SK-N-SH (cell line): ENCODE measurements around the gene CAGE1. TPM values are rescaled to one million over a fixed set of nuclear protein-coding genes. Genes with fewer than 3 reads are reported as not detected.

Source experiments
- CTCF ChIA-PET: fragments of 300-600, 350-600 bp; formaldehyde crosslinking; extraction: SDS; loops from one replicate; lab custom pipeline; 2021; lab: Yijun Ruan, JAX
- POLR2A ChIA-PET: fragments of 350-600 bp; sonication (Branson Sonifier 250); formaldehyde crosslinking; extraction: SDS; loops from one replicate; lab custom pipeline; 2020; ENCODE audit warnings: antibody characterized with exemption, inconsistent platforms; lab: Yijun Ruan, JAX
- DNase-seq: peaks from one replicate; pipeline ENCODE4 v3.0.0; 2012
- H2AFZ ChIP-seq: fragments of 200-600 bp; sonication (generic); 2 replicates; pipeline ENCODE4 v1.8.1; 2016; ENCODE audit warnings: antibody characterized with exemption, mild to moderate bottlenecking, low read depth
- H3F3A ChIP-seq: fragments of 200-600 bp; sonication (generic); replicated peaks from 2 replicates; pipeline ENCODE3; 2016; ENCODE audit warnings: antibody characterized with exemption, mild to moderate bottlenecking; ENCODE audit not compliant: insufficient read depth
- H3K27ac ChIP-seq, 2 experiments: fragments of 200-500 bp in 1 of 2; fragments of 200-600 bp in 1 of 2; sonication (Bioruptor generic) in 1 of 2; sonication (generic), shearing (Covaris generic) in 1 of 2; 2 replicates each; pipeline versions ENCODE4 v1.5.1 to v1.6.1; 2014 to 2016; ENCODE audit warnings: low read depth in 2 of 2, inconsistent platforms in 1 of 2, low read length in 1 of 2, mild to moderate bottlenecking in 1 of 2, mixed read lengths in 1 of 2
- H3K27me3 ChIP-seq: fragments of 200-600 bp; sonication (generic), shearing (Covaris generic); 2 replicates; pipeline ENCODE4 v1.6.1; 2016; ENCODE audit warnings: mixed run types; ENCODE audit not compliant: insufficient read depth
- H3K36me3 ChIP-seq, 2 experiments: fragments of 200-500 bp in 1 of 2; fragments of 200-600 bp in 1 of 2; sonication (Bioruptor generic) in 1 of 2; sonication (generic) in 1 of 2; replicated peaks in 1 of 2; 2 replicates each; pipeline versions ENCODE3 to v1.5.1; 2014 to 2016; ENCODE audit warnings: low read length in 1 of 2, mild to moderate bottlenecking in 1 of 2; ENCODE audit not compliant: insufficient read depth in 2 of 2, control insufficient read depth in 1 of 2
- H3K4me1 ChIP-seq, 2 experiments: fragments of 200-500 bp in 1 of 2; fragments of 200-600 bp in 1 of 2; sonication (Bioruptor generic) in 1 of 2; sonication (generic), shearing (Covaris generic) in 1 of 2; 2 replicates each; pipeline versions ENCODE4 v1.5.1 to v1.6.1; 2014 to 2016; ENCODE audit warnings: low read depth in 1 of 2, low read length in 1 of 2, mixed run types in 1 of 2; ENCODE audit not compliant: insufficient read depth in 2 of 2, control insufficient read depth in 1 of 2
- H3K4me2 ChIP-seq: fragments of 200-600 bp; sonication (generic), shearing (Covaris generic); 2 replicates; pipeline ENCODE4 v1.6.1; 2017; ENCODE audit warnings: mixed run types
- H3K4me3 ChIP-seq, 2 experiments: fragments of 200-500 bp in 1 of 2; fragments of 200-600 bp in 1 of 2; sonication (Bioruptor generic) in 1 of 2; sonication (generic), shearing (Covaris generic) in 1 of 2; 2 replicates each; pipeline versions ENCODE4 v1.5.1 to v1.8.1; 2014 to 2016; ENCODE audit warnings: low read depth in 2 of 2, inconsistent platforms in 1 of 2, low read length in 1 of 2, mild to moderate bottlenecking in 1 of 2, mixed read lengths in 1 of 2, moderate library complexity in 1 of 2
- H3K79me2 ChIP-seq: fragments of 200-600 bp; sonication (generic); 2 replicates; pipeline ENCODE4 v1.8.1; 2017; ENCODE audit warnings: mild to moderate bottlenecking; ENCODE audit not compliant: insufficient read depth
- H3K9ac ChIP-seq: fragments of 200-600 bp; sonication (generic); 2 replicates; pipeline ENCODE4 v1.6.1; 2017; ENCODE audit warnings: mixed run types
- H3K9me2 ChIP-seq: fragments of 200-600 bp; sonication (generic); 2 replicates; pipeline ENCODE4 v1.6.1; 2017; ENCODE audit warnings: mixed run types
- H3K9me3 ChIP-seq: fragments of 200-600 bp; sonication (generic); 2 replicates; pipeline ENCODE4 v1.6.1; 2017; ENCODE audit warnings: mixed run types, mild to moderate bottlenecking, moderate library complexity
- H4K20me1 ChIP-seq: fragments of 200-600 bp; sonication (generic); 2 replicates; pipeline ENCODE4 v1.6.1; 2017; ENCODE audit warnings: mild to moderate bottlenecking, mixed run types; ENCODE audit not compliant: insufficient read depth
- CHD2 ChIP-seq: fragments of 150-350 bp; IDR thresholded peaks from 2 replicates; pipeline ENCODE4 v1.6.1; 2018; ENCODE audit warnings: low read length; ENCODE audit not compliant: partially characterized antibody
- EZH2phosphoT487 ChIP-seq: fragments of 200-600 bp; sonication (generic); IDR thresholded peaks from 2 replicates; pipeline ENCODE4 v1.6.1; 2017; ENCODE audit warnings: low read depth, mixed run types, mild to moderate bottlenecking, antibody characterized with exemption, moderate library complexity, borderline replicate concordance
- FOSL2 ChIP-seq: IDR thresholded peaks from 2 replicates; pipeline ENCODE4 v1.4.0; 2012; ENCODE audit warnings: low read depth, mild to moderate bottlenecking, moderate library complexity, borderline replicate concordance
- FOXJ3 ChIP-seq: sonication (generic); formaldehyde crosslinking; IDR thresholded peaks from 2 replicates; pipeline ENCODE4 v1.5.1; 2020; ENCODE audit warnings: mild to moderate bottlenecking, missing genetic modification reagents
- GABPA ChIP-seq: IDR thresholded peaks from 2 replicates; pipeline ENCODE4 v1.4.0; 2012; ENCODE audit warnings: low read depth, mild to moderate bottlenecking
- GATA2 ChIP-seq: sonication (generic); formaldehyde crosslinking; IDR thresholded peaks from 2 replicates; pipeline ENCODE4 v1.5.0; 2020; ENCODE audit warnings: mild to moderate bottlenecking, missing genetic modification reagents
- JUND ChIP-seq: IDR thresholded peaks from 2 replicates; pipeline ENCODE4 v1.4.0; 2012
- MXI1 ChIP-seq: IDR thresholded peaks from 2 replicates; pipeline ENCODE4 v1.6.1; 2012; ENCODE audit warnings: mild to moderate bottlenecking, low read depth, low read length, improper control_type of control experiment
- NFIC ChIP-seq: IDR thresholded peaks from 2 replicates; pipeline ENCODE4 v1.4.0; 2012; ENCODE audit warnings: borderline replicate concordance
- RAD21 ChIP-seq: IDR thresholded peaks from 2 replicates; pipeline ENCODE4 v1.6.1; 2012; ENCODE audit warnings: mild to moderate bottlenecking, low read length
- RFX5 ChIP-seq: IDR thresholded peaks from 2 replicates; pipeline ENCODE4 v1.6.1; 2012; ENCODE audit warnings: mild to moderate bottlenecking, improper control_type of control experiment, low read length
- SIN3A ChIP-seq: IDR thresholded peaks from 2 replicates; pipeline ENCODE4 v1.6.1; 2012; ENCODE audit warnings: low read depth, mild to moderate bottlenecking, low read length, moderate library complexity, borderline replicate concordance
- TAF1 ChIP-seq: IDR thresholded peaks from 2 replicates; pipeline ENCODE4 v1.6.1; 2012; ENCODE audit warnings: low read depth, mild to moderate bottlenecking, low read length, moderate library complexity, borderline replicate concordance
- TEAD4 ChIP-seq: IDR thresholded peaks from 2 replicates; pipeline ENCODE4 v1.4.0; 2012; ENCODE audit warnings: mild to moderate bottlenecking, borderline replicate concordance; ENCODE audit not compliant: insufficient read depth
- WGBS: methylation state at CpG from one replicate; pipeline ENCODE4 v1.1.6; 2017; ENCODE audit warnings: low lambda C conversion rate; 5-methylcytosine and 5-hydroxymethylcytosine counted together
- polyA plus RNA-seq, 3 experiments: library from polyadenylated mRNA; depleted of rRNA; stranded (reverse); fragments of >200 nt; gene quantifications; 2 replicates each; pipeline ENCODE4 v1.2.3, GENCODE V29; 2012
- TF ChIP-seq, protein P1 (sequence below): IDR thresholded peaks from 2 replicates; pipeline ENCODE4 v1.6.1; 2012; ENCODE audit warnings: mild to moderate bottlenecking, low read depth, low read length, moderate library complexity
- TF ChIP-seq, protein P2 (sequence below): fragments of 150-350 bp; IDR thresholded peaks from 2 replicates; pipeline ENCODE4 v1.6.1; 2016; ENCODE audit warnings: mild to moderate bottlenecking, low read depth, low read length
- TF ChIP-seq, protein P3 (sequence below): fragments of 200-600 bp; sonication (generic); IDR thresholded peaks from 2 replicates; pipeline ENCODE4 v1.6.1; 2017; ENCODE audit warnings: antibody characterized with exemption, mild to moderate bottlenecking, moderate library complexity

Gene CAGE1
- polyA plus RNA-seq, 1 of the 3 experiments (the other 2 are of a cell fraction): not detected

DNA sequence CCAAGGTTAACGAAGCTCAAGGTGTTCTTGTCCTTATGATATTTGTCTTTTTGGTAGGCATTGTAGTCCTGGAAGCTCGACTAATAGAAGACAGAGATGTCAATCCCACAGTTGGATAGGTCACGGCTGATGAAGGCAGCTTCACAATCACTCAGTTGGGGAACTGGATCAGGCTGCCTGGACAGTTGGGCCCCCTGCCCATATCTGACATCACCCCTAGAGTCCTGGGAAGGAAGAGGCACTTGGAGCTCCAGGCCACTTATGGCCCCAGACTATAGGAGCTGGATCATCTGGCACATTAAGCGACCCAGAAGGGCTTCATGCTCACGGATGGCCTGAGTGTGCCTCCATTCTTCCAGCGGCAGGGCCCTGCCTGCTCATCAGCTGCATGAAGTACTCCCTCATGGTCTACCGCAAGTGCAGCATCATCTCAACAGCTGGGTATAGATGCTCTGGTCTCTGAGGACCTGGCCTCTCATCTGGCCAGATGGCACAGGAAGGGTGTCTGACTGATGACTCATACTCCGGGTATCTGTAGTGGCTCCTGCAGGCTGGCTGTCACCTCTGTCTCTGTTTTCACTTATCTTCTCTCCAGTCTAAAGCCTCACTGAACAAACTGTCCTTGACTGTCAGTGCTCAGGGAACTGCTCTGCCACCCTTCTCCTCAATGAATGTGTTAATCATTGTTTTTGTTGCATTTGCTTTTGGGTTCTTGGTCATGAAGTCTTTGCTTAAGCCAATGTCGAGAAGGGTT, 47.4 kb downstream of the CAGE1 start:
- POLR2A ChIA-PET: no interaction called here
- CTCF ChIA-PET: interaction anchor here (1.3 kb wide), 1 partner anchor 33 kb away, joined by 3 read pairs; no protein-coding TSS in a partner anchor
- Histone ChIP-seq H3K27me3 (no peaks in the 10 kb centered on the region; the same call in 1 of the 2 replicates), H3K9me2 (no peaks in the 10 kb centered on the region), H3K4me1 (peaks cover 0 to 6% of the 10 kb centered on the region in 2 experiments; a peak in 1 of 4 replicates)
- WGBS: 40% methylated on average over 5 of the region's 9 CpGs
- TF ChIP-seq GATA2 (CRISPR knock-in tag): 0 out of 2 replicates have a peak, but pooled peaks have one; percentile 28
- no peak for TF ChIP-seq TEAD4
- TF ChIP-seq, all 33 proteins: peak for 1
- Histone ChIP-seq H3K27ac (peak overlapping the region in 1 of 2 experiments; percentile 31; a peak in 1 of 4 replicates), H3K9ac (no peak overlapping the region), H3K4me2 (no peak overlapping the region), H2AFZ (no peak overlapping the region), H4K20me1 (no peaks in the 10 kb centered on the region), H3F3A (no peaks in the 10 kb centered on the region), H3K9me3 (no peaks in the 10 kb centered on the region), H3K79me2 (no peaks in the 10 kb centered on the region), H3K4me3 (no peak overlapping the region), H3K36me3 (no peaks in the 10 kb centered on the region)
- DNase-seq: peak; percentile 69

DNA sequence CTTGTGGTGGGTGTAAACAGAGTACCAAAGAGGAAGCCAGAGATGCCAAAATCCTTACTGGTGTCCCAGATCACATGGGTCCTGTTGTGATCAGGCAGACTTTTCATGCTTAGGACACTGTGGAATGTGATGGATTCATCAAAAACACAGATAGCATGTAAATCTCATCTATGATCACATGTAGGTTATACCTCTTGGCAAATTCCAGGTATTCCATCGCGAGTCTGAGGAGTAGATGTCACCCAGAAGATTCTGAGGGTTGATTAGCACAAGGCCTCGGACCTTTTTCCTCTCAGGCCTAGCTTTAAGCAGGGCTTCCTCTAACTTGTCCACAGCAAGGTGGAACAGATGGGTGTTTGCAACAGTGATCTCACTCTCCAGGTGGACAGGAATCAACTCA, 48.3 kb downstream of the CAGE1 start:
- ChIA-PET CTCF (interaction anchor here (1.3 kb wide), 1 partner anchor 34 kb away, joined by 3 read pairs; no protein-coding TSS in a partner anchor), POLR2A (no interaction called here)

More for the DNA sequence above, 48.3 kb downstream of the CAGE1 start:
- Histone ChIP-seq H3K4me1 (peaks cover 0 to 6% of the 10 kb centered on the region in 2 experiments; a peak in 1 of 4 replicates), H3K9ac (no peak overlapping the region), H3K4me3 (no peak overlapping the region), H4K20me1 (no peaks in the 10 kb centered on the region), H2AFZ (no peak overlapping the region), H3F3A (no peaks in the 10 kb centered on the region), H3K9me3 (no peaks in the 10 kb centered on the region), H3K27ac (no peak overlapping the region), H3K36me3 (no peaks in the 10 kb centered on the region), H3K79me2 (no peaks in the 10 kb centered on the region), H3K9me2 (no peaks in the 10 kb centered on the region), H3K27me3 (no peaks in the 10 kb centered on the region; the same call in 1 of the 2 replicates), H3K4me2 (no peak overlapping the region)
- 78% methylated on average over 3 of the region's 3 CpGs for WGBS
- TF ChIP-seq RFX5 (no peak), GABPA (no peak), FOXJ3 (CRISPR knock-in tag) (no peak), FOSL2 (no peak), JUND (no peak), CHD2 (no peak), EZH2phosphoT487 (no peak), TAF1 (no peak), SIN3A (no peak), MXI1 (no peak), NFIC (no peak), GATA2 (CRISPR knock-in tag) (no peak), RAD21 (no peak)
- TF ChIP-seq, protein P1, sequence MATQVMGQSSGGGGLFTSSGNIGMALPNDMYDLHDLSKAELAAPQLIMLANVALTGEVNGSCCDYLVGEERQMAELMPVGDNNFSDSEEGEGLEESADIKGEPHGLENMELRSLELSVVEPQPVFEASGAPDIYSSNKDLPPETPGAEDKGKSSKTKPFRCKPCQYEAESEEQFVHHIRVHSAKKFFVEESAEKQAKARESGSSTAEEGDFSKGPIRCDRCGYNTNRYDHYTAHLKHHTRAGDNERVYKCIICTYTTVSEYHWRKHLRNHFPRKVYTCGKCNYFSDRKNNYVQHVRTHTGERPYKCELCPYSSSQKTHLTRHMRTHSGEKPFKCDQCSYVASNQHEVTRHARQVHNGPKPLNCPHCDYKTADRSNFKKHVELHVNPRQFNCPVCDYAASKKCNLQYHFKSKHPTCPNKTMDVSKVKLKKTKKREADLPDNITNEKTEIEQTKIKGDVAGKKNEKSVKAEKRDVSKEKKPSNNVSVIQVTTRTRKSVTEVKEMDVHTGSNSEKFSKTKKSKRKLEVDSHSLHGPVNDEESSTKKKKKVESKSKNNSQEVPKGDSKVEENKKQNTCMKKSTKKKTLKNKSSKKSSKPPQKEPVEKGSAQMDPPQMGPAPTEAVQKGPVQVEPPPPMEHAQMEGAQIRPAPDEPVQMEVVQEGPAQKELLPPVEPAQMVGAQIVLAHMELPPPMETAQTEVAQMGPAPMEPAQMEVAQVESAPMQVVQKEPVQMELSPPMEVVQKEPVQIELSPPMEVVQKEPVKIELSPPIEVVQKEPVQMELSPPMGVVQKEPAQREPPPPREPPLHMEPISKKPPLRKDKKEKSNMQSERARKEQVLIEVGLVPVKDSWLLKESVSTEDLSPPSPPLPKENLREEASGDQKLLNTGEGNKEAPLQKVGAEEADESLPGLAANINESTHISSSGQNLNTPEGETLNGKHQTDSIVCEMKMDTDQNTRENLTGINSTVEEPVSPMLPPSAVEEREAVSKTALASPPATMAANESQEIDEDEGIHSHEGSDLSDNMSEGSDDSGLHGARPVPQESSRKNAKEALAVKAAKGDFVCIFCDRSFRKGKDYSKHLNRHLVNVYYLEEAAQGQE: no peak
- TF ChIP-seq, protein P2, sequence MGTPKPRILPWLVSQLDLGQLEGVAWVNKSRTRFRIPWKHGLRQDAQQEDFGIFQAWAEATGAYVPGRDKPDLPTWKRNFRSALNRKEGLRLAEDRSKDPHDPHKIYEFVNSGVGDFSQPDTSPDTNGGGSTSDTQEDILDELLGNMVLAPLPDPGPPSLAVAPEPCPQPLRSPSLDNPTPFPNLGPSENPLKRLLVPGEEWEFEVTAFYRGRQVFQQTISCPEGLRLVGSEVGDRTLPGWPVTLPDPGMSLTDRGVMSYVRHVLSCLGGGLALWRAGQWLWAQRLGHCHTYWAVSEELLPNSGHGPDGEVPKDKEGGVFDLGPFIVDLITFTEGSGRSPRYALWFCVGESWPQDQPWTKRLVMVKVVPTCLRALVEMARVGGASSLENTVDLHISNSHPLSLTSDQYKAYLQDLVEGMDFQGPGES: no peak
- TF ChIP-seq, protein P3, sequence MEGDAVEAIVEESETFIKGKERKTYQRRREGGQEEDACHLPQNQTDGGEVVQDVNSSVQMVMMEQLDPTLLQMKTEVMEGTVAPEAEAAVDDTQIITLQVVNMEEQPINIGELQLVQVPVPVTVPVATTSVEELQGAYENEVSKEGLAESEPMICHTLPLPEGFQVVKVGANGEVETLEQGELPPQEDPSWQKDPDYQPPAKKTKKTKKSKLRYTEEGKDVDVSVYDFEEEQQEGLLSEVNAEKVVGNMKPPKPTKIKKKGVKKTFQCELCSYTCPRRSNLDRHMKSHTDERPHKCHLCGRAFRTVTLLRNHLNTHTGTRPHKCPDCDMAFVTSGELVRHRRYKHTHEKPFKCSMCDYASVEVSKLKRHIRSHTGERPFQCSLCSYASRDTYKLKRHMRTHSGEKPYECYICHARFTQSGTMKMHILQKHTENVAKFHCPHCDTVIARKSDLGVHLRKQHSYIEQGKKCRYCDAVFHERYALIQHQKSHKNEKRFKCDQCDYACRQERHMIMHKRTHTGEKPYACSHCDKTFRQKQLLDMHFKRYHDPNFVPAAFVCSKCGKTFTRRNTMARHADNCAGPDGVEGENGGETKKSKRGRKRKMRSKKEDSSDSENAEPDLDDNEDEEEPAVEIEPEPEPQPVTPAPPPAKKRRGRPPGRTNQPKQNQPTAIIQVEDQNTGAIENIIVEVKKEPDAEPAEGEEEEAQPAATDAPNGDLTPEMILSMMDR: no peak
- no peak for DNase-seq
